Ovary (tissue), 3 donors: Measurements from ENCODE around the gene FILIP1L.

Experiments used
- EP300 ChIP-seq: sonication (generic); formaldehyde crosslinking; IDR thresholded peaks from one replicate; pipeline ENCODE4 v1.6.1; 2017; ENCODE audit warnings: antibody characterized with exemption
- POLR2A ChIP-seq: fragments of 450-650 bp; IDR thresholded peaks from one replicate; pipeline ENCODE4 v1.6.1; 2017; ENCODE audit warnings: antibody characterized with exemption, mild to moderate bottlenecking, moderate library complexity
- TF ChIP-seq, protein P1 (sequence below), 3 donors: fragments of 450-650 bp in 2 of 3; fragments of 200-600 bp in 1 of 3; IDR thresholded peaks; one replicate each; pipeline versions ENCODE4 v1.5.1 to v1.8.0; 2016 to 2022; ENCODE audit warnings: antibody characterized with exemption in 3 of 3, mild to moderate bottlenecking in 1 of 3
- donor health status: DM: no; HTN: no; CAD: no.

GRCh38 chr3:99960941-99961340 lies 153.4 kb downstream of the FILIP1L start:
- peak; percentile 67 for TF ChIP-seq EP300
- TF ChIP-seq POLR2A: no peak
- TF ChIP-seq, protein P1, sequence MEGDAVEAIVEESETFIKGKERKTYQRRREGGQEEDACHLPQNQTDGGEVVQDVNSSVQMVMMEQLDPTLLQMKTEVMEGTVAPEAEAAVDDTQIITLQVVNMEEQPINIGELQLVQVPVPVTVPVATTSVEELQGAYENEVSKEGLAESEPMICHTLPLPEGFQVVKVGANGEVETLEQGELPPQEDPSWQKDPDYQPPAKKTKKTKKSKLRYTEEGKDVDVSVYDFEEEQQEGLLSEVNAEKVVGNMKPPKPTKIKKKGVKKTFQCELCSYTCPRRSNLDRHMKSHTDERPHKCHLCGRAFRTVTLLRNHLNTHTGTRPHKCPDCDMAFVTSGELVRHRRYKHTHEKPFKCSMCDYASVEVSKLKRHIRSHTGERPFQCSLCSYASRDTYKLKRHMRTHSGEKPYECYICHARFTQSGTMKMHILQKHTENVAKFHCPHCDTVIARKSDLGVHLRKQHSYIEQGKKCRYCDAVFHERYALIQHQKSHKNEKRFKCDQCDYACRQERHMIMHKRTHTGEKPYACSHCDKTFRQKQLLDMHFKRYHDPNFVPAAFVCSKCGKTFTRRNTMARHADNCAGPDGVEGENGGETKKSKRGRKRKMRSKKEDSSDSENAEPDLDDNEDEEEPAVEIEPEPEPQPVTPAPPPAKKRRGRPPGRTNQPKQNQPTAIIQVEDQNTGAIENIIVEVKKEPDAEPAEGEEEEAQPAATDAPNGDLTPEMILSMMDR (IDR thresholded peaks at IDR 0.05): no peak
